BE2C (cell line): ENCODE results near the gene PER3.

Experiments used
- DNase-seq: peaks from one replicate; pipeline ENCODE4 v3.0.0-alpha.2; 2020
- H3K27me3 ChIP-seq: fragments of 250-450 bp; sonication (Bioruptor Pico); 2 replicates; pipeline ENCODE4 v1.5.1; 2020; ENCODE audit warnings: mild to moderate bottlenecking
- H3K36me3 ChIP-seq: fragments of 250-450 bp; sonication (Bioruptor Pico); 2 replicates; pipeline ENCODE4 v1.5.1; 2020; ENCODE audit warnings: mild to moderate bottlenecking
- H3K4me1 ChIP-seq: fragments of 250-450 bp; sonication (Bioruptor Pico); 2 replicates; pipeline ENCODE4 v1.5.1; 2020
- H3K4me3 ChIP-seq: 2 replicates; pipeline ENCODE4 v1.5.1; 2011; ENCODE audit warnings: low read depth, low read length
- H3K9me3 ChIP-seq: fragments of 250-450 bp; sonication (Bioruptor Pico); 2 replicates; pipeline ENCODE4 v1.5.1; 2020
- CTCF ChIP-seq: IDR thresholded peaks from 2 replicates; pipeline ENCODE4 v1.5.1; 2012; ENCODE audit warnings: mild to moderate bottlenecking, low read depth, low read length

Gene PER3

GRCh38 chr1:7749126-7749525, 35.0 kb upstream of the PER3 start:
- DNase-seq: no peak
- no peak for TF ChIP-seq CTCF
- Histone ChIP-seq H3K36me3 (no peaks in the 10 kb centered on the region), H3K4me3 (no peak overlapping the region), H3K9me3 (no peaks in the 10 kb centered on the region), H3K4me1 (no peaks in the 10 kb centered on the region), H3K27me3 (no peaks in the 10 kb centered on the region)

GRCh38 chr1:7751174-7751573, 32.9 kb upstream of the PER3 start:
- no peak for TF ChIP-seq CTCF
- H3K4me1 ChIP-seq: no peaks in the 10 kb centered on the region
- H3K27me3 ChIP-seq: no peaks in the 10 kb centered on the region
- H3K9me3 ChIP-seq: no peaks in the 10 kb centered on the region
- H3K4me3 ChIP-seq: no peak overlapping the region
- no peak for DNase-seq
- no peaks in the 10 kb centered on the region for H3K36me3 ChIP-seq

DNA sequence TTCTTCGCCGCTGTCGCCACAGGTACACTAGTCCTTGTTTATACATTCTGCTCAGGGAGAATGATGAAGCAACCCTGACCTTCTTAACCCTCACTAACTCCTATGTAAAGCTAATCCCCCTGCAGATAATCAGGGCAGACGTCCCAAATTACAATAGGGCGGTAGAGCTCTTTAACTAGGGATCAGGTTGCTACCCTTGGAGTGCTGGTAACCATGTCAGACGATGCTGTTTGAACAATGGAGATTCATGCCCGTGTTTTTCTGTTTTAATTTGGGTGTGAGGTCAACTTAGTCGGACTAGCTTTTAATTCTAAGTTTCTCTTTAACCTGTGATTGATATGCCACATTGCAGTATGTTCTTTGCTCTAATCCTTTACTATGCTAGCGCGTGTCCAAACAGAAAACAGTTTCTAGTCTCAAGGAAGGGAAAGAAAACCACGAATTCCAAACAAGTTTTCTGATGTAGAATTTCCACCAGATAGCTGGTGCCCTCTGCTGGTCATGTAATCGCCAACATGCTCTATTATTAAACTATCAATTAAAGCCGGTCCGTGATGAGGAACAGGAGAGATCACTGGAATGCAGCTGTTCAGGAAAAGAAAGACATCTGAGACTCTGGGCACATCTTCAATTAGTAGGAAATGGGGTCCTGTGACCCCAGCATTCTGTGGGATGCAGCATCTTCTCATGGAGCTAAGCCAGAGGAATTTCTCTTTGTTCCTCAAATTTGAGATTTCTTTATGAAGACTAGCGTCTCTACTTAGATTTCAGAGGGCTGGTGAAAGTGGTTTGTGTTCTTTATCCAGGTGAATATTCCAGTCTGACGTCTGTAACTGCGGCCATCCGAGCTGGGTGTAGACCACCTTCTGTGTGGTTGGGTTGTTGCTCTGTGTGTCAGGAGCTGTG, 31.3 kb upstream of the PER3 start:
- H3K36me3 ChIP-seq: no peaks in the 10 kb centered on the region
- TF ChIP-seq CTCF: peak; percentile 72
- H3K9me3 ChIP-seq: no peaks in the 10 kb centered on the region
- no peaks in the 10 kb centered on the region for H3K4me1 ChIP-seq
- DNase-seq: peak; percentile 55
- no peaks in the 10 kb centered on the region for H3K27me3 ChIP-seq
- no peak overlapping the region for H3K4me3 ChIP-seq

DNA sequence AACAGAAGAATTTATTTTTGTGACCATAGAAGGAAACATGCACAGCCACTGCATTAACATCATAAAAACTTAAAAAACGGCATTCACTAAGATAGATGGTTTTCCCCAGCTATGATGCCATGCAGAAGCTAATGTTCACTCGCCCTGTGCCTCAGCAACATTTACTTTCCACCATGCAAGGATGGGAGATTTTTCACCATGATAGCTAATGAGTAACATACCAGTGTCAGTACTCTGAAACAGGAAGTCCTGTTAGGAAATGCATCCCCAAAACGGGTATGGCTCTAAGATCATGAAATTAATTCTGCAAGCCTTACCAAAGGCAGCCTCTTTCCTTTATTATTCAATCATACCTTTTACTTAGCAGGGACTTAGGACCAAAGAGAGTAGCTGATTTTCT, 30.4 kb upstream of the PER3 start:
- no peak for DNase-seq
- H3K9me3 ChIP-seq: no peaks in the 10 kb centered on the region
- H3K4me1 ChIP-seq: no peaks in the 10 kb centered on the region
- H3K36me3 ChIP-seq: no peaks in the 10 kb centered on the region
- H3K27me3 ChIP-seq: no peaks in the 10 kb centered on the region
- no peak for TF ChIP-seq CTCF
- no peak overlapping the region for H3K4me3 ChIP-seq

- no peak for DNase-seq
- Histone ChIP-seq H3K9me3 (no peaks in the 10 kb centered on the region), H3K27me3 (no peaks in the 10 kb centered on the region), H3K36me3 (no peaks in the 10 kb centered on the region), H3K4me1 (no peaks in the 10 kb centered on the region), H3K4me3 (no peak overlapping the region)
- TF ChIP-seq CTCF: no peak
These were observed 29.9 kb upstream of the PER3 start for GRCh38 chr1:7754234-7754633.

GRCh38 chr1:7755448-7755847, 28.6 kb upstream of the PER3 start:
- no peaks in the 10 kb centered on the region for H3K36me3 ChIP-seq
- DNase-seq: peak; percentile 19
- H3K9me3 ChIP-seq: no peaks in the 10 kb centered on the region
- peak; percentile 52 for TF ChIP-seq CTCF
- no peak overlapping the region for H3K4me3 ChIP-seq
- H3K27me3 ChIP-seq: no peaks in the 10 kb centered on the region
- no peaks in the 10 kb centered on the region for H3K4me1 ChIP-seq
